Liver (tissue), 9 donors: ENCODE data around the gene CAPN1. TPM values are rescaled to one million over a fixed set of nuclear protein-coding genes. Genes with fewer than 3 reads are reported as not detected.

ENCODE experiments used
- DNase-seq: peaks from one replicate; pipeline ENCODE4 v3.0.0-alpha.2; 2017; ENCODE audit warnings: low spot score
- H3K27ac ChIP-seq, 2 donors: one replicate each; pipeline ENCODE4 v1.7.0; 2013; ENCODE audit warnings: inconsistent platforms in 2 of 2, low read length in 2 of 2, control low read depth in 1 of 2, low read depth in 1 of 2, mild to moderate bottlenecking in 1 of 2
- H3K27me3 ChIP-seq, 4 donors: one replicate each; pipeline versions ENCODE4 v1.6.1 to v1.7.0; 2013; ENCODE audit warnings: low read length in 3 of 4, inconsistent platforms in 1 of 4, mild to moderate bottlenecking in 1 of 4, moderate library complexity in 1 of 4; ENCODE audit not compliant: control insufficient read depth in 4 of 4, insufficient read depth in 4 of 4
- H3K36me3 ChIP-seq, 4 donors: one replicate each; pipeline versions ENCODE4 v1.6.1 to v1.7.0; 2013; ENCODE audit warnings: low read length in 3 of 4, mild to moderate bottlenecking in 3 of 4, low read depth in 1 of 4, moderate library complexity in 1 of 4; ENCODE audit not compliant: control insufficient read depth in 4 of 4, insufficient read depth in 3 of 4
- H3K4me1 ChIP-seq, 4 donors: one replicate each; pipeline versions ENCODE4 v1.6.1 to v1.7.0; 2013; ENCODE audit warnings: low read length in 3 of 4, mild to moderate bottlenecking in 3 of 4, moderate library complexity in 1 of 4; ENCODE audit not compliant: control insufficient read depth in 4 of 4, insufficient read depth in 4 of 4
- H3K4me3 ChIP-seq, 3 donors: one replicate each; pipeline versions ENCODE4 v1.6.1 to v1.7.0; 2013; ENCODE audit warnings: low read length in 3 of 3, control low read depth in 1 of 3, low read depth in 1 of 3, mild to moderate bottlenecking in 1 of 3
- H3K9ac ChIP-seq, 2 donors: one replicate each; pipeline ENCODE4 v1.7.0; 2013; ENCODE audit warnings: low read length in 2 of 2, mild to moderate bottlenecking in 2 of 2, moderate library complexity in 2 of 2, control low read depth in 1 of 2, low read depth in 1 of 2
- H3K9me3 ChIP-seq, 4 donors: one replicate each; pipeline versions ENCODE4 v1.6.1 to v1.7.0; 2013; ENCODE audit warnings: low read length in 3 of 4; ENCODE audit not compliant: control insufficient read depth in 4 of 4
- EGR1 ChIP-seq, 2 donors: IDR thresholded peaks; 2 replicates each; pipeline ENCODE4 v1.6.1; 2016 to 2018; ENCODE audit warnings: antibody characterized with exemption in 2 of 2, low read depth in 2 of 2
- FOXA1 ChIP-seq: IDR thresholded peaks from 2 replicates; pipeline ENCODE4 v1.6.1; 2016; ENCODE audit warnings: antibody characterized with exemption
- FOXA2 ChIP-seq: IDR thresholded peaks from 2 replicates; pipeline ENCODE4 v1.6.1; 2016; ENCODE audit warnings: antibody characterized with exemption
- GABPA ChIP-seq, 2 donors: IDR thresholded peaks in 1 of 2; conservative IDR thresholded peaks in 1 of 2; 2 replicates each; pipeline ENCODE4 v1.6.1; 2016; ENCODE audit warnings: antibody characterized with exemption in 2 of 2, mild to moderate bottlenecking in 1 of 2, moderate library complexity in 1 of 2
- HNF4A ChIP-seq, 2 donors: conservative IDR thresholded peaks; 2 replicates each; pipeline ENCODE4 v1.6.1; 2016; ENCODE audit warnings: antibody characterized with exemption in 2 of 2, mild to moderate bottlenecking in 2 of 2
- JUND ChIP-seq, 2 donors: IDR thresholded peaks; 2 replicates each; pipeline ENCODE4 v1.6.1; 2016; ENCODE audit warnings: antibody characterized with exemption in 2 of 2
- NR2F2 ChIP-seq: IDR thresholded peaks from 2 replicates; pipeline ENCODE4 v1.6.1; 2016; ENCODE audit warnings: antibody characterized with exemption
- RAD21 ChIP-seq, 2 donors: IDR thresholded peaks; 2 replicates each; pipeline ENCODE4 v1.6.1; 2016; ENCODE audit warnings: antibody characterized with exemption in 2 of 2, mild to moderate bottlenecking in 2 of 2
- RXRA ChIP-seq, 2 donors: IDR thresholded peaks; 2 replicates each; pipeline ENCODE4 v1.6.1; 2017 to 2018; ENCODE audit warnings: antibody characterized with exemption in 2 of 2, mild to moderate bottlenecking in 1 of 2
- SP1 ChIP-seq: IDR thresholded peaks from 2 replicates; pipeline ENCODE4 v1.6.1; 2018; ENCODE audit warnings: antibody characterized with exemption, mild to moderate bottlenecking
- TAF1 ChIP-seq: conservative IDR thresholded peaks from 2 replicates; pipeline ENCODE4 v1.6.1; 2016; ENCODE audit warnings: antibody characterized with exemption, mild to moderate bottlenecking
- YY1 ChIP-seq: IDR thresholded peaks from 2 replicates; pipeline ENCODE4 v1.6.1; 2016; ENCODE audit warnings: antibody characterized with exemption, mild to moderate bottlenecking
- whole genome bisulfite sequencing: extraction: QIAGEN DNeasy Blood & Tissue Kit; methylation state at CpG from one replicate; pipeline ENCODE4 v1.1.7; 2013; 5-methylcytosine and 5-hydroxymethylcytosine counted together
- polyA plus RNA-seq, 2 donors: library from polyadenylated mRNA; stranded (reverse) in 1 of 2; unstranded in 1 of 2; fragments of 200-250 nt in 1 of 2; fragments of >200 nt in 1 of 2; fragmentation: Nextera tagmentation in 1 of 2; extraction: Ambion mirVana in 1 of 2; gene quantifications; one replicate each; pipeline versions ENCODE4 v1.2.1 to v1.2.3, GENCODE V29; 2013 to 2015
- total RNA-seq, 2 donors: library from RNA; depleted of rRNA; stranded (reverse); fragments of >200 nt; gene quantifications; one replicate each; pipeline ENCODE4 v1.2.3, GENCODE V29; 2014
- TF ChIP-seq, protein P1 (sequence below): fragments of 150-350 bp; IDR thresholded peaks from 2 replicates; pipeline ENCODE4 v1.5.1; 2017; ENCODE audit warnings: improper control_type of control experiment, low read depth, low read length; ENCODE audit not compliant: missing input control
- TF ChIP-seq, protein P2 (sequence below): IDR thresholded peaks from 2 replicates; pipeline ENCODE4 v1.6.1; 2016; ENCODE audit warnings: antibody characterized with exemption
- TF ChIP-seq, protein P3 (sequence below): IDR thresholded peaks from 2 replicates; pipeline ENCODE4 v1.6.1; 2016; ENCODE audit warnings: antibody characterized with exemption
- TF ChIP-seq, protein P4 (sequence below): IDR thresholded peaks from 2 replicates; pipeline ENCODE4 v1.6.1; 2016; ENCODE audit warnings: antibody characterized with exemption, mild to moderate bottlenecking
- TF ChIP-seq, protein P5 (sequence below): IDR thresholded peaks from 2 replicates; pipeline ENCODE4 v1.6.1; 2016; ENCODE audit warnings: antibody characterized with exemption
- donor health status: healthy.
- donor health status: healthy.
- donor health status: healthy.
- donor health status: healthy.
- donor health status: healthy.

CAPN1 gene
- total and polyA plus RNA-seq, 4 donors = 39.6 to 183 (median 65.1) TPM

DNA sequence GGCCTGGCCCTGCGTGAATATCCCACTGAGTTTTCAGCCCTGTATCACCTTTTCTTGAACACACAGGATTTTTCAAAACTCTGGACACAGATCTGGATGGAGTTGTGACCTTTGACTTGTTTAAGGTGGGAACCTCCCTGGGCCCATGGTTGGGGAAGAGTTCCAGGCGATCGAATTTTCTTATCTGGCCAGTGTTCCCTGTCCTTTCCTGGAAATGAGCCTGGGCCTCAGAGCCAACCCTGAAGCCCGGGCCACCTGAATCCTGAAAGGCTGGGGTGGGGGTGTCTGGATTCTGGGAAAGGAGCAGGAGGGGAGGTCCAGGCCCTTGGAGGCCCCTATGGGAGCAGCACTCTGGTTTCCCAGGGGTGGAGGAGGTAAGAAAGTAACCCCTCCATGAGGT is 29.0 kb downstream of the CAPN1 start:
- no peak overlapping the region for H3K4me3 ChIP-seq
- no peaks in the 10 kb centered on the region for H3K27me3 ChIP-seq
- peaks cover 12 to 29% (median 15%) of the 10 kb centered on the region in 4 donors for H3K4me1 ChIP-seq
- DNase-seq = no peak
- 29% methylated on average over 4 of the region's 4 CpGs for WGBS
- H3K9me3 ChIP-seq = no peaks in the 10 kb centered on the region
- peaks cover 3 to 27% (median 13%) of the 10 kb centered on the region in 4 donors for H3K36me3 ChIP-seq
- H3K9ac ChIP-seq = no peak overlapping the region
- H3K27ac ChIP-seq = peak overlapping the region in 1 of 2 donors; percentile 1
- peak; percentile 79 for TF ChIP-seq SP1
- TF ChIP-seq GABPA (IDR thresholded peaks at IDR 0.05 in 1 of 2, conservative IDR thresholded peaks at IDR 0.05 in 1 of 2) = peak in 1 of 2 donors; percentile 14
- TF ChIP-seq, protein P1, sequence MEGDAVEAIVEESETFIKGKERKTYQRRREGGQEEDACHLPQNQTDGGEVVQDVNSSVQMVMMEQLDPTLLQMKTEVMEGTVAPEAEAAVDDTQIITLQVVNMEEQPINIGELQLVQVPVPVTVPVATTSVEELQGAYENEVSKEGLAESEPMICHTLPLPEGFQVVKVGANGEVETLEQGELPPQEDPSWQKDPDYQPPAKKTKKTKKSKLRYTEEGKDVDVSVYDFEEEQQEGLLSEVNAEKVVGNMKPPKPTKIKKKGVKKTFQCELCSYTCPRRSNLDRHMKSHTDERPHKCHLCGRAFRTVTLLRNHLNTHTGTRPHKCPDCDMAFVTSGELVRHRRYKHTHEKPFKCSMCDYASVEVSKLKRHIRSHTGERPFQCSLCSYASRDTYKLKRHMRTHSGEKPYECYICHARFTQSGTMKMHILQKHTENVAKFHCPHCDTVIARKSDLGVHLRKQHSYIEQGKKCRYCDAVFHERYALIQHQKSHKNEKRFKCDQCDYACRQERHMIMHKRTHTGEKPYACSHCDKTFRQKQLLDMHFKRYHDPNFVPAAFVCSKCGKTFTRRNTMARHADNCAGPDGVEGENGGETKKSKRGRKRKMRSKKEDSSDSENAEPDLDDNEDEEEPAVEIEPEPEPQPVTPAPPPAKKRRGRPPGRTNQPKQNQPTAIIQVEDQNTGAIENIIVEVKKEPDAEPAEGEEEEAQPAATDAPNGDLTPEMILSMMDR = no peak
- no peak for TF ChIP-seq TAF1
- peak; percentile 62 for TF ChIP-seq NR2F2
- TF ChIP-seq RAD21 (IDR thresholded peaks at IDR 0.05) = peak in 1 of 2 donors; percentile 42
- TF ChIP-seq HNF4A (conservative IDR thresholded peaks at IDR 0.05) = peak; percentile 60 to 62
- TF ChIP-seq RXRA (IDR thresholded peaks at IDR 0.05) = peak; percentile 59 to 67
- TF ChIP-seq, protein P2, sequence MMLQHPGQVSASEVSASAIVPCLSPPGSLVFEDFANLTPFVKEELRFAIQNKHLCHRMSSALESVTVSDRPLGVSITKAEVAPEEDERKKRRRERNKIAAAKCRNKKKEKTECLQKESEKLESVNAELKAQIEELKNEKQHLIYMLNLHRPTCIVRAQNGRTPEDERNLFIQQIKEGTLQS = no peak

DNA sequence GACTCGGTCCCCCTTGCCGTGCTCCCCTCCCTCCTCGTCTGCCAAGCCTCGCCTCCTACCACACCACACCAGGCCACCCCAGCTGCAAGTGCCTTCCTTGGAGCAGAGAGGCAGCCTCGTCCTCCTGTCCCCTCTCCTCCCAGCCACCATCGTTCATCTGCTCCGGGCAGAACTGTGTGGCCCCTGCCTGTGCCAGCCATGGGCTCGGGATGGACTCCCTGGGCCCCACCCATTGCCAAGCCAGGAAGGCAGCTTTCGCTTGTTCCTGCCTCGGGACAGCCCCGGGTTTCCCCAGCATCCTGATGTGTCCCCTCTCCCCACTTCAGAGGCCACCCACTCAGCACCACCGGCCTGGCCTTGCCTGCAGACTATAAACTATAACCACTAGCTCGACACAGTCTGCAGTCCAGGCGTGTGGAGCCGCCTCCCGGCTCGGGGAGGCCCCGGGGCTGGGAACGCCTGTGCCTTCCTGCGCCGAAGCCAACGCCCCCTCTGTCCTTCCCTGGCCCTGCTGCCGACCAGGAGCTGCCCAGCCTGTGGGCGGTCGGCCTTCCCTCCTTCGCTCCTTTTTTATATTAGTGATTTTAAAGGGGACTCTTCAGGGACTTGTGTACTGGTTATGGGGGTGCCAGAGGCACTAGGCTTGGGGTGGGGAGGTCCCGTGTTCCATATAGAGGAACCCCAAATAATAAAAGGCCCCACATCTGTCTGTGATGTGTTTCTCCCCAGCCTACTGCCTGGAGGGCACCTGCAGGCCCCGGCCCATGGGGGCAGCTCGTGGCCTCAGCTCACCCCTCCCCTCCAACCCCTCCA is 29.8 kb downstream of the CAPN1 start:
- Histone ChIP-seq H3K36me3 (peaks cover 3 to 19% (median 8%) of the 10 kb centered on the region in 4 donors), H3K4me3 (no peak overlapping the region), H3K27ac (no peak overlapping the region), H3K9ac (no peak overlapping the region), H3K9me3 (no peaks in the 10 kb centered on the region), H3K27me3 (no peaks in the 10 kb centered on the region), H3K4me1 (peaks cover 12 to 29% (median 15%) of the 10 kb centered on the region in 4 donors)
- TF ChIP-seq, protein P3, sequence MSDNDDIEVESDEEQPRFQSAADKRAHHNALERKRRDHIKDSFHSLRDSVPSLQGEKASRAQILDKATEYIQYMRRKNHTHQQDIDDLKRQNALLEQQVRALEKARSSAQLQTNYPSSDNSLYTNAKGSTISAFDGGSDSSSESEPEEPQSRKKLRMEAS = no peak
- TF ChIP-seq GABPA (IDR thresholded peaks at IDR 0.05 in 1 of 2, conservative IDR thresholded peaks at IDR 0.05 in 1 of 2) = no peak
- 84% methylated on average over 29 of the region's 29 CpGs for WGBS
- no peak for DNase-seq

DNA sequence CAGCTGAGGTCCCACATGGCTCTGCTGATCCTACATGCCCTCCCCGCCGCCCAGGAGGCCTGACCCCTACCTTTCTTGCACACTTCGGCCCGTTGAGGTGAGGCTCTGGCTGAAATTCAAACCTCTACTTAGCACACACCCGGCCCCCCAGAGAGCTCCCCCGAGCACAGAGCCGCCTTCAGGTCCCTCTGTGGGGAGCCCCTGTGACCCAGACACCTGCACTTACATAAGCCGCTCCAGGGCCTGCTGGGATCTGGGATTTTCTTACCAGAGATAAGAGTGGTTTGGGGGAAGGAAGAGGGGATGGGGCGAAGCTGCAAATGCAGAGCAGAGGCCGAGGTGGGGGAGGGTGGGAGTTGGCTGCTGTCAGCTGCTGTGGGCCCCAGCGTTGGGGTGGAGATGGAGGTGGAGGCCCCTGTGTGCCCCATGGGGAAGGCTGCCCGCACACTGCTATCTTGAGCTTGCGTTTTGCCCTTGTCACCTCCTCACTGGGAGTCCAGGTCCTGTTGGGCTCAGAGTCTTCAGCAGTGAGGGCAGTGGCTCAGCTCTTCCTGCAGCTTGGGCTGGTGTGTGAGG is 30.6 kb downstream of the CAPN1 start:
- peaks cover 12 to 29% (median 15%) of the 10 kb centered on the region in 4 donors for H3K4me1 ChIP-seq
- DNase-seq = no peak
- peaks cover 0 to 15% (median 7%) of the 10 kb centered on the region in 4 donors for H3K36me3 ChIP-seq
- TF ChIP-seq RAD21 (IDR thresholded peaks at IDR 0.05) (no peak), YY1 (no peak), JUND (IDR thresholded peaks at IDR 0.05) (no peak), TAF1 (no peak), NR2F2 (no peak), GABPA (IDR thresholded peaks at IDR 0.05 in 1 of 2, conservative IDR thresholded peaks at IDR 0.05 in 1 of 2) (no peak), FOXA2 (no peak), FOXA1 (no peak), EGR1 (IDR thresholded peaks at IDR 0.05; ENCODE audit: low read depth in 2 of 2) (no peak), HNF4A (conservative IDR thresholded peaks at IDR 0.05) (no peak)
- TF ChIP-seq, protein P3 = no peak
- TF ChIP-seq, protein P4, sequence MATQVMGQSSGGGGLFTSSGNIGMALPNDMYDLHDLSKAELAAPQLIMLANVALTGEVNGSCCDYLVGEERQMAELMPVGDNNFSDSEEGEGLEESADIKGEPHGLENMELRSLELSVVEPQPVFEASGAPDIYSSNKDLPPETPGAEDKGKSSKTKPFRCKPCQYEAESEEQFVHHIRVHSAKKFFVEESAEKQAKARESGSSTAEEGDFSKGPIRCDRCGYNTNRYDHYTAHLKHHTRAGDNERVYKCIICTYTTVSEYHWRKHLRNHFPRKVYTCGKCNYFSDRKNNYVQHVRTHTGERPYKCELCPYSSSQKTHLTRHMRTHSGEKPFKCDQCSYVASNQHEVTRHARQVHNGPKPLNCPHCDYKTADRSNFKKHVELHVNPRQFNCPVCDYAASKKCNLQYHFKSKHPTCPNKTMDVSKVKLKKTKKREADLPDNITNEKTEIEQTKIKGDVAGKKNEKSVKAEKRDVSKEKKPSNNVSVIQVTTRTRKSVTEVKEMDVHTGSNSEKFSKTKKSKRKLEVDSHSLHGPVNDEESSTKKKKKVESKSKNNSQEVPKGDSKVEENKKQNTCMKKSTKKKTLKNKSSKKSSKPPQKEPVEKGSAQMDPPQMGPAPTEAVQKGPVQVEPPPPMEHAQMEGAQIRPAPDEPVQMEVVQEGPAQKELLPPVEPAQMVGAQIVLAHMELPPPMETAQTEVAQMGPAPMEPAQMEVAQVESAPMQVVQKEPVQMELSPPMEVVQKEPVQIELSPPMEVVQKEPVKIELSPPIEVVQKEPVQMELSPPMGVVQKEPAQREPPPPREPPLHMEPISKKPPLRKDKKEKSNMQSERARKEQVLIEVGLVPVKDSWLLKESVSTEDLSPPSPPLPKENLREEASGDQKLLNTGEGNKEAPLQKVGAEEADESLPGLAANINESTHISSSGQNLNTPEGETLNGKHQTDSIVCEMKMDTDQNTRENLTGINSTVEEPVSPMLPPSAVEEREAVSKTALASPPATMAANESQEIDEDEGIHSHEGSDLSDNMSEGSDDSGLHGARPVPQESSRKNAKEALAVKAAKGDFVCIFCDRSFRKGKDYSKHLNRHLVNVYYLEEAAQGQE = no peak
- TF ChIP-seq, protein P5, sequence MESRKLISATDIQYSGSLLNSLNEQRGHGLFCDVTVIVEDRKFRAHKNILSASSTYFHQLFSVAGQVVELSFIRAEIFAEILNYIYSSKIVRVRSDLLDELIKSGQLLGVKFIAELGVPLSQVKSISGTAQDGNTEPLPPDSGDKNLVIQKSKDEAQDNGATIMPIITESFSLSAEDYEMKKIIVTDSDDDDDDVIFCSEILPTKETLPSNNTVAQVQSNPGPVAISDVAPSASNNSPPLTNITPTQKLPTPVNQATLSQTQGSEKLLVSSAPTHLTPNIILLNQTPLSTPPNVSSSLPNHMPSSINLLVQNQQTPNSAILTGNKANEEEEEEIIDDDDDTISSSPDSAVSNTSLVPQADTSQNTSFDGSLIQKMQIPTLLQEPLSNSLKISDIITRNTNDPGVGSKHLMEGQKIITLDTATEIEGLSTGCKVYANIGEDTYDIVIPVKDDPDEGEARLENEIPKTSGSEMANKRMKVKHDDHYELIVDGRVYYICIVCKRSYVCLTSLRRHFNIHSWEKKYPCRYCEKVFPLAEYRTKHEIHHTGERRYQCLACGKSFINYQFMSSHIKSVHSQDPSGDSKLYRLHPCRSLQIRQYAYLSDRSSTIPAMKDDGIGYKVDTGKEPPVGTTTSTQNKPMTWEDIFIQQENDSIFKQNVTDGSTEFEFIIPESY = no peak

More for the DNA sequence above, 30.6 kb downstream of the CAPN1 start:
- H3K4me3 ChIP-seq = no peak overlapping the region
- 89% methylated on average over 13 of the region's 13 CpGs for WGBS
- H3K27ac ChIP-seq = no peak overlapping the region
- no peaks in the 10 kb centered on the region for H3K9me3 ChIP-seq
- H3K27me3 ChIP-seq = no peaks in the 10 kb centered on the region
- H3K9ac ChIP-seq = no peak overlapping the region
